ENCODE results near the gene DUSP5. TPM values are rescaled to one million over a fixed set of nuclear protein-coding genes. Genes with fewer than 3 reads are reported as not detected.

DUSP5 gene
- total RNA-seq, 1 experiment from 2014 or later: 30.1 TPM

DNA sequence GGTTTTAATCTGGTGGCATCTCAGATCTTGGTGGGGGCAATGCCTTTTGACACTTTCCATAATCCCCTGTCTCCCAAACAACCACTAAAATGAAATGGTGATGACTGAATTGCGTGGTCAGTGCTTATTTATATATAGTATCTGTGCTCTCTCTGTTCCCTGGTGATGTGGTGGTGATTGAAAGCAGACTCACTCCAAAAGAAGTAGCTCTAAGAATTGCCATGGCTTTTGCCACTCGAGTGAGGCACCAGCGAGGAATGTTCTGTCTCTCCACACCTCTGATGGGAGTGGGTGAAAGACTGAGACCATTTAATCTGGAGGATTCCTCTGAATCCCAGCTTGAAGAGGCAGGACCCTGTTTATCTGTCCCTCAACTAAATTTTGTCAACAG is 2.8 kb downstream of the DUSP5 start:
- Histone ChIP-seq H3K4me3 (ENCODE audit: low read depth in 2 of 2, low read length in 2 of 2) (peak overlapping the region; percentile 87 to 92), H3K4me1 (ENCODE audit: control insufficient read depth, insufficient read depth, low read length) (peaks cover 64% of the 10 kb centered on the region), H3K27ac (ENCODE audit: low read length) (peak overlapping the region; percentile 94), H3K36me3 (ENCODE audit: control insufficient read depth, insufficient read depth, low read length) (peaks cover 4% of the 10 kb centered on the region; the same call in 1 of the 2 replicates), H3K27me3 (ENCODE audit: control insufficient read depth, insufficient read depth, low read length) (no peaks in the 10 kb centered on the region), H3K9me3 (ENCODE audit: control insufficient read depth, insufficient read depth, low read depth, low read length) (no peaks in the 10 kb centered on the region)
- ATAC-seq (no peak), DNase-seq (ENCODE audit: low read depth, low spot score) (no peak)
- TF ChIP-seq, protein P1, sequence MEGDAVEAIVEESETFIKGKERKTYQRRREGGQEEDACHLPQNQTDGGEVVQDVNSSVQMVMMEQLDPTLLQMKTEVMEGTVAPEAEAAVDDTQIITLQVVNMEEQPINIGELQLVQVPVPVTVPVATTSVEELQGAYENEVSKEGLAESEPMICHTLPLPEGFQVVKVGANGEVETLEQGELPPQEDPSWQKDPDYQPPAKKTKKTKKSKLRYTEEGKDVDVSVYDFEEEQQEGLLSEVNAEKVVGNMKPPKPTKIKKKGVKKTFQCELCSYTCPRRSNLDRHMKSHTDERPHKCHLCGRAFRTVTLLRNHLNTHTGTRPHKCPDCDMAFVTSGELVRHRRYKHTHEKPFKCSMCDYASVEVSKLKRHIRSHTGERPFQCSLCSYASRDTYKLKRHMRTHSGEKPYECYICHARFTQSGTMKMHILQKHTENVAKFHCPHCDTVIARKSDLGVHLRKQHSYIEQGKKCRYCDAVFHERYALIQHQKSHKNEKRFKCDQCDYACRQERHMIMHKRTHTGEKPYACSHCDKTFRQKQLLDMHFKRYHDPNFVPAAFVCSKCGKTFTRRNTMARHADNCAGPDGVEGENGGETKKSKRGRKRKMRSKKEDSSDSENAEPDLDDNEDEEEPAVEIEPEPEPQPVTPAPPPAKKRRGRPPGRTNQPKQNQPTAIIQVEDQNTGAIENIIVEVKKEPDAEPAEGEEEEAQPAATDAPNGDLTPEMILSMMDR (IDR thresholded peaks at IDR 0.05): no peak
- TF ChIP-seq REST (IDR thresholded peaks at IDR 0.05; ENCODE audit: insufficient read depth in 1 of 2, low read depth in 2 of 2, low read length in 1 of 2) (no peak), SIN3A (IDR thresholded peaks at IDR 0.05; ENCODE audit: borderline replicate concordance, insufficient read depth, low read depth, low read length) (no peak), TCF7L2 (IDR thresholded peaks at IDR 0.05; ENCODE audit: low read depth, low read length) (no peak), POLR2AphosphoS5 (IDR thresholded peaks at IDR 0.05; ENCODE audit: low read depth, low read length) (no peak)
- CTCF ChIA-PET: interaction anchor here (0.5 to 0.9 kb wide), 2 partner anchors 45 to 158 kb away, joined by 3 to 4 read pairs; no protein-coding TSS in a partner anchor
- intact Hi-C loops (cut with micrococcal nuclease; ENCODE audit: unreplicated experiment) (loop anchor here (1.0 to 5.0 kb wide), 3 partner anchors 47 to 189 kb away; no protein-coding TSS in a partner anchor), in situ Hi-C loops (cut with HindIII; ENCODE audit: low pct_unique_long_range_greater_than_20kb, low sequenced_read_pairs) (no loop called here)
- POLR2A ChIA-PET: no interaction called here
- TSS peak; percentile 63 for BruUV-seq (replicated peaks)

DNA sequence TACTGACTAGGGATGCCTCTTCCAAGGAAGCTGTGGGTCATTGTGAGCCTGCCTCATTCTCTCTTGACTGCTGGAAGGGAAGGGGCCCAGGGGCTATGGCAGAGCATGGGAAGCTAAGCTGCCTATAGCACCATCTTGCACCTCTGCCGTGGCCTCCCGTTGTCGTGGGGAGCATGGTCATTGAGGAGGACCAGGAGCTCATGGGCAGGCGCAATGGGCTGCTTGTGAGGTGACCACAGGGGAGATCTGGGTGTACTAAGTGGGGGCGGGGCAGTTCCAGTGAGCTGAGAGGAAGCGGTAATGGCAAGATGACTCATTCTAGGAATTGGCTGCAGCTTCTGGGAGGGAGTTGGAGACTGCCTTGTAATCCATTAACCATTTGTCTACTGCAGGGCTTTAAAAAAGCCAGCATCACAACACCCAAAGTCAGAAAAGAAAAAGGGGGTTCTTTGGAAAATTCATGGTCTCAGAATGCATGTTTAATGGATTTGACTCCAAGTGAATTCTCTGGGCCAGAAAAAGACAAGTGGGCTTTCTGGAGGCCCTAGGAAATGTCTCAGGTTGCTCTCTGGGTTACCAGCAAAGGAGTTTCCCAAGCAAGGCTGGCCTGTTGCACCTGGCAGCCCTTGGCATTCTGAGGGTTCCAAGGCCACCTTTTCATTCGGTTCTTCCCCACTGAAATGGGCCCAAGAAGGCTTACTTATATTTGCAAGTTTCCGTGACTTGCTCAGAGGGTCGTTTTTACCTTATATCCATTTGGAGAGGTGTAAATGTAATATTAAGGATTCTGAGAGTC is 3.6 kb downstream of the DUSP5 start:
- Histone ChIP-seq H3K27me3 (ENCODE audit: control insufficient read depth, insufficient read depth, low read length) (no peaks in the 10 kb centered on the region), H3K4me3 (ENCODE audit: low read depth in 2 of 2, low read length in 2 of 2) (peak overlapping the region; percentile 87 to 92), H3K36me3 (ENCODE audit: control insufficient read depth, insufficient read depth, low read length) (peaks cover 4% of the 10 kb centered on the region; the same call in 1 of the 2 replicates), H3K9me3 (ENCODE audit: control insufficient read depth, insufficient read depth, low read depth, low read length) (no peaks in the 10 kb centered on the region), H3K27ac (ENCODE audit: low read length) (peak overlapping the region; percentile 94), H3K4me1 (ENCODE audit: control insufficient read depth, insufficient read depth, low read length) (peaks cover 56% of the 10 kb centered on the region)
- ATAC-seq (peak; percentile 74), DNase-seq (ENCODE audit: low read depth, low spot score) (peak; percentile 88)
- no TSS peak for BruUV-seq (replicated peaks)
- TF ChIP-seq, protein P1 (IDR thresholded peaks at IDR 0.05): no peak
- TF ChIP-seq SIN3A (IDR thresholded peaks at IDR 0.05; ENCODE audit: borderline replicate concordance, insufficient read depth, low read depth, low read length) (no peak), POLR2AphosphoS5 (IDR thresholded peaks at IDR 0.05; ENCODE audit: low read depth, low read length) (peak; percentile 58), REST (IDR thresholded peaks at IDR 0.05; ENCODE audit: insufficient read depth in 1 of 2, low read depth in 2 of 2, low read length in 1 of 2) (no peak), TCF7L2 (IDR thresholded peaks at IDR 0.05; ENCODE audit: low read depth, low read length) (0 out of 2 replicates have a peak, but pooled peaks have one; percentile 33)
- ChIA-PET POLR2A (no interaction called here), CTCF (interaction anchor here (0.5 kb wide), 1 partner anchor 159 kb away, joined by 3 read pairs; no protein-coding TSS in a partner anchor)
- intact Hi-C loops (cut with micrococcal nuclease; ENCODE audit: unreplicated experiment) (loop anchor here (5.0 kb wide), 2 partner anchors 46 to 149 kb away; no protein-coding TSS in a partner anchor), in situ Hi-C loops (cut with HindIII; ENCODE audit: low pct_unique_long_range_greater_than_20kb, low sequenced_read_pairs) (no loop called here)
